ENCODE data around the gene HOXC4. TPM values are rescaled to one million over a fixed set of nuclear protein-coding genes. Genes with fewer than 3 reads are reported as not detected.

HOXC4 gene
- polyA plus RNA-seq, 3 donors = not detected

DNA sequence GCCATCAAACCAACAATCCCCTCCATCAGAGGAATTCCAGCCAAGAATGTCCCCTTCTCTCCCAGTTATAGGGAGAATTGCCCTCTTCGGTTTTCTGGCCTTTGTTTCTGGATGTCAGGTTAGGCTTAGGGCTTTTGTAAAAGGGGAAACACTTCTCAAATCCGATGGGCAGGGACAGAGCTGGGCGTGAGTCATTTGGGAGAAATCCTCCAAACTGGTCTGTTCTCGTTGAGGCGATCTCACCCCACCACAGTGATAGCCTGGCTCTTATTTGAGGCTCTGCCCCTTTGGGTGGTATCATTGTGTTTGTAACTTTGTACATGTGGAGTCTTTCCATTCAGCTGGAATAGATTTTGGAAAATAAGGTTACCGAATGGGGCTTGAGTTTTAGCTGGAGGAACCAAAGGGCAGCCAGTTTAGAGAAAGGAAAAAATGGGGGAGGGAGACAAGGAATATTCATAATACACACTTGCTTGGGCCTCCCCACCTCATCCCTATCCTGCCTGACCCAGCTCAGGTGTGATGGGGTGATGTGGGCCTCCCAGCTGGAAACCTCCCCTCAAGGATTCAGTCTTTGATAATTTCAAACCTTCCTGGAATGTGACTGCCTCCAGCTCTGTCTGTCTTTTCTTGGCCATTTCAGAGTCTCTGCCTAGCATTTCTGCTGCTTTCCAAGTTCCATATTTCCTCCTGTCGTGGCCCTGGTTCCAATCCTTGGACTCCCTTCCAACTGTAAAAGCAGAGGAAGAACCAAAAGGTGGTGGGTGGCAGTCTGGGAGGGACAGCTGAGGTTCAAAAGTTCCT is 7.5 kb downstream of the HOXC4 start:
- H3K4me1 ChIP-seq (ENCODE audit: control insufficient read depth in 1 of 2, insufficient read depth in 2 of 2, low read length in 2 of 2) = no peaks in the 10 kb centered on the region
- H3K9ac ChIP-seq (ENCODE audit: insufficient read depth, low read length, poor library complexity, severe bottlenecking) = no peak overlapping the region
- TF ChIP-seq, protein P1, sequence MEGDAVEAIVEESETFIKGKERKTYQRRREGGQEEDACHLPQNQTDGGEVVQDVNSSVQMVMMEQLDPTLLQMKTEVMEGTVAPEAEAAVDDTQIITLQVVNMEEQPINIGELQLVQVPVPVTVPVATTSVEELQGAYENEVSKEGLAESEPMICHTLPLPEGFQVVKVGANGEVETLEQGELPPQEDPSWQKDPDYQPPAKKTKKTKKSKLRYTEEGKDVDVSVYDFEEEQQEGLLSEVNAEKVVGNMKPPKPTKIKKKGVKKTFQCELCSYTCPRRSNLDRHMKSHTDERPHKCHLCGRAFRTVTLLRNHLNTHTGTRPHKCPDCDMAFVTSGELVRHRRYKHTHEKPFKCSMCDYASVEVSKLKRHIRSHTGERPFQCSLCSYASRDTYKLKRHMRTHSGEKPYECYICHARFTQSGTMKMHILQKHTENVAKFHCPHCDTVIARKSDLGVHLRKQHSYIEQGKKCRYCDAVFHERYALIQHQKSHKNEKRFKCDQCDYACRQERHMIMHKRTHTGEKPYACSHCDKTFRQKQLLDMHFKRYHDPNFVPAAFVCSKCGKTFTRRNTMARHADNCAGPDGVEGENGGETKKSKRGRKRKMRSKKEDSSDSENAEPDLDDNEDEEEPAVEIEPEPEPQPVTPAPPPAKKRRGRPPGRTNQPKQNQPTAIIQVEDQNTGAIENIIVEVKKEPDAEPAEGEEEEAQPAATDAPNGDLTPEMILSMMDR (IDR thresholded peaks at IDR 0.05) = no peak
- H3K36me3 ChIP-seq (replicated peaks in 1 of 2; ENCODE audit: control insufficient read depth in 1 of 2, insufficient read depth in 2 of 2, low read length in 2 of 2) = no peaks in the 10 kb centered on the region
- no peaks in the 10 kb centered on the region for H3K79me2 ChIP-seq (ENCODE audit: insufficient read depth, low read length)
- intact Hi-C loops (cut with micrococcal nuclease) = no loop called here
- H4K20me1 ChIP-seq (ENCODE audit: insufficient read depth, low read length) = no peaks in the 10 kb centered on the region
- peaks cover 0 to 8% (median 3%) of the 10 kb centered on the region in 7 donors for H3K9me3 Mint-ChIP-seq
- WGBS (ENCODE audit: insufficient coverage) = no CpG with 5 or more reads among the region's 7 CpGs
- no peak overlapping the region for H3K27ac ChIP-seq (ENCODE audit: low read depth in 1 of 2, low read length in 2 of 2)
- H3K27me3 ChIP-seq (ENCODE audit: control insufficient read depth in 2 of 2, insufficient read depth in 2 of 2, low read length in 2 of 2) = peaks cover 85 to 97% of the 10 kb centered on the region in 2 donors
- peak overlapping the region in 1 of 2 donors; percentile 69 for H3K4me3 Mint-ChIP-seq
- H3K4me3 ChIP-seq (replicated peaks in 1 of 3; ENCODE audit: low read depth in 2 of 3, low read length in 3 of 3) = no peak overlapping the region
- peak overlapping the region in 1 of 7 donors; percentile 55 for H3K27ac Mint-ChIP-seq
- H3K36me3 Mint-ChIP-seq = peaks cover 0 to 6% of the 10 kb centered on the region in 2 donors
- no peak for DNase-seq
- no peak overlapping the region for H3K4me2 ChIP-seq (replicated peaks; ENCODE audit: extremely low read depth, low read length, poor library complexity, severe bottlenecking)
- no peak overlapping the region for H2AFZ ChIP-seq (ENCODE audit: insufficient read depth, low read depth, low read length, poor library complexity, severe bottlenecking)
- H3K27me3 Mint-ChIP-seq (ENCODE audit: low read depth in 3 of 3) = peaks cover 84 to 86% (median 85%) of the 10 kb centered on the region in 3 donors
- H3K9me3 ChIP-seq (replicated peaks in 1 of 2; ENCODE audit: control insufficient read depth in 1 of 2, insufficient read depth in 1 of 2, low read length in 2 of 2) = peaks cover 0 to 3% of the 10 kb centered on the region in 2 donors
- H3K4me1 Mint-ChIP-seq = no peaks in the 10 kb centered on the region

DNA sequence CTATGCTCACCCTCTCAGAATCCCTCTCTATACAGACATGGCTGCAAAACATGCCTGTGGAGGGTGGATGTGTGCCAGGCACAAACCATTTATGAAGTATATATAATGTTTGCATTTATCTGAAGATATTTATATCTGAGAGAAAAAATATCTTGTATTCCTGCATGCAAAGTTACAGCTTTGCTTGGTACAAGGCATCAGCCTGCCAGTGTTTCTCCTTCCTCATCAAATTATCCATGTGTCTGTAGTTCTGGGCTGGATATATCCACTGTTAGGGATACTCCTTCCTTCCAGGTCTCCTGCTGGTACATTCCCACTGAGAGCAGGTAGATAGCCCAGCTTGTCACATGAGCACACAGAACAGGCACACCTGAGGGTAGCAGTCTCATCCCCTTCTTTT is 12.0 kb downstream of the HOXC4 start:
- Mint-ChIP-seq H3K36me3 (no peaks in the 10 kb centered on the region), H3K4me3 (peak overlapping the region in 1 of 2 donors; percentile 1), H3K27ac (no peak overlapping the region), H3K9me3 (peaks cover 0 to 6% (median 0%) of the 10 kb centered on the region in 7 donors), H3K4me1 (no peaks in the 10 kb centered on the region), H3K27me3 (ENCODE audit: low read depth in 3 of 3) (peaks cover 61 to 65% (median 64%) of the 10 kb centered on the region in 3 donors)
- Histone ChIP-seq H3K9me3 (replicated peaks in 1 of 2; ENCODE audit: control insufficient read depth in 1 of 2, insufficient read depth in 1 of 2, low read length in 2 of 2) (no peaks in the 10 kb centered on the region), H3K9ac (ENCODE audit: insufficient read depth, low read length, poor library complexity, severe bottlenecking) (no peak overlapping the region), H3K4me2 (replicated peaks; ENCODE audit: extremely low read depth, low read length, poor library complexity, severe bottlenecking) (no peak overlapping the region), H3K36me3 (replicated peaks in 1 of 2; ENCODE audit: control insufficient read depth in 1 of 2, insufficient read depth in 2 of 2, low read length in 2 of 2) (no peaks in the 10 kb centered on the region), H3K79me2 (ENCODE audit: insufficient read depth, low read length) (no peaks in the 10 kb centered on the region), H3K4me3 (replicated peaks in 1 of 3; ENCODE audit: low read depth in 2 of 3, low read length in 3 of 3) (no peak overlapping the region), H2AFZ (ENCODE audit: insufficient read depth, low read depth, low read length, poor library complexity, severe bottlenecking) (no peak overlapping the region), H3K27ac (ENCODE audit: low read depth in 1 of 2, low read length in 2 of 2) (no peak overlapping the region), H4K20me1 (ENCODE audit: insufficient read depth, low read length) (no peaks in the 10 kb centered on the region), H3K4me1 (ENCODE audit: control insufficient read depth in 1 of 2, insufficient read depth in 2 of 2, low read length in 2 of 2) (no peaks in the 10 kb centered on the region), H3K27me3 (ENCODE audit: control insufficient read depth in 2 of 2, insufficient read depth in 2 of 2, low read length in 2 of 2) (peaks cover 54 to 61% of the 10 kb centered on the region in 2 donors)
- intact Hi-C loops (cut with micrococcal nuclease) = no loop called here
- TF ChIP-seq, protein P1 (IDR thresholded peaks at IDR 0.05) = no peak
- no peak for DNase-seq

All from CD14-positive monocyte (primary cell).